ENCODE measurements around the gene PRR35.

GRCh38 chr16:548586-548985, 11.6 kb upstream of the PRR35 start:
- no peak for TF ChIP-seq CTCF (IDR thresholded peaks at IDR 0.05; ENCODE audit: low read depth, low read length, missing input control)
- TF ChIP-seq ZBTB33 (IDR thresholded peaks at IDR 0.05) = no peak
- no peak for TF ChIP-seq SP1 (IDR thresholded peaks at IDR 0.05)
- no peak for TF ChIP-seq TAF1 (conservative IDR thresholded peaks at IDR 0.05)
- no peak for TF ChIP-seq RXRA (IDR thresholded peaks at IDR 0.05)
- TF ChIP-seq FOXA2 (IDR thresholded peaks at IDR 0.05) = no peak
- no peak for TF ChIP-seq RAD21 (IDR thresholded peaks at IDR 0.05)
- TF ChIP-seq HNF4G (IDR thresholded peaks at IDR 0.05) = no peak
- no peak for TF ChIP-seq YY1 (IDR thresholded peaks at IDR 0.05)
